AG04450 (cell line): Measurements from ENCODE around the gene ZBTB7C. TPM values are rescaled to one million over a fixed set of nuclear protein-coding genes. Genes with fewer than 3 reads are reported as not detected.

ENCODE experiments used
- CTCF ChIA-PET: fragments of 300-600, 350-600 bp; formaldehyde crosslinking; extraction: SDS; loops from one replicate; lab custom pipeline; 2022; ENCODE audit warnings: antibody characterized with exemption, inconsistent platforms; lab: Charles Lee
- POLR2A ChIA-PET: fragments of 350-600 bp; formaldehyde crosslinking; extraction: SDS; loops from one replicate; lab custom pipeline; 2021; ENCODE audit warnings: antibody characterized with exemption, inconsistent platforms; lab: Yijun Ruan, JAX
- DNase-seq: peaks from one replicate; pipeline ENCODE4 v3.0.0-alpha.2; 2011; ENCODE audit warnings: low read depth, low spot score
- H3K27ac ChIP-seq: one replicate; pipeline ENCODE4 v1.5.1; 2012; ENCODE audit warnings: low read depth, low read length, control low read depth
- H3K27me3 ChIP-seq: one replicate; pipeline ENCODE4 v1.6.0; 2012; ENCODE audit warnings: low read length; ENCODE audit not compliant: control insufficient read depth, insufficient read depth
- H3K4me3 ChIP-seq: 2 replicates; pipeline ENCODE4 v1.5.1; 2011; ENCODE audit warnings: mild to moderate bottlenecking, low read depth, low read length, control low read depth
- H3K9me3 ChIP-seq: 2 replicates; pipeline ENCODE4 v1.5.1; 2012; ENCODE audit warnings: low read length; ENCODE audit not compliant: control insufficient read depth, insufficient read depth
- polyA plus RNA-seq: library from polyadenylated mRNA; depleted of rRNA; stranded (reverse); fragments of >200 nt; gene quantifications from 2 replicates; pipeline ENCODE4 v1.2.3, GENCODE V29; 2011
- TF ChIP-seq, protein P1 (sequence below): IDR thresholded peaks from 2 replicates; pipeline ENCODE4 v1.5.1; 2011; ENCODE audit warnings: low read depth, low read length, control low read depth, inconsistent platforms

ZBTB7C gene
- polyA plus RNA-seq, 1 experiment, result not detected

DNA sequence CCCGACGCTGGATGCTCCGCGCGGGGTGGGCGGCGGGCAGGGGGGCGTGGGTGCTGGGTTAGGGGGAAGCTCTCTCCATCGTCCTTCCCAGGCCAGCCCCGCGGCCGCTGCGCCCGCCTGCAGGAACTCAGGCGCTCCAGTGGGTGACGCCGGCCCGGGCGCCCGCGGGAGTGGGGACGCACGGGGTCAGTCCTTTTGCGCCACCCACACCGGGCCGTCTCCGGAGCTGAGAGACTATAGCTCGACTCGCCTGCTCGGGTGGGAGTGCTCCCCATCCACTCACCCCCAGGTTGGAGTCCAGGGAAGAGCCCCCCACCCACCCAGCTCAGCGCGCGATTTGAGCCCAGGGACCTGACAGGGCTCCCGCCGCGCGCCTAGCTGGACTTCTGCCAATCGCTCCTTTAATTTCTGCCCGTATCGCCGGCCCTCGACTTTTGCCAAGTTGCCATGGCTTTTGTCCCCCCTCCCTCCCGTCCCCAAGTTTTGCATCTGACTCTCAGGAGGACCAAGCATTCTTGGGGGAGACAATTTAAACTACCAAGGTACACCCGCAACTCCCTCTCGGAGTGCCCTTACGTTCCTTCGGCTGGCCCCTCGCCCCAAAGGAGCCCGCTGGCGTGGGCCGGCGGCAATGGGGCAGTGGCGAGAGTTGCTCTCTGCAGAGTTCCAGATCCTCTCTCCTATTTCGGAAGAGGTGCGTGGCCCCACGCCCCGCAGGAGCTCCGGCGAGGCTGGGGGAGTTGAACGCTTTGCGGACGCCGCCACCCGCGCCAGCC is 272.9 kb downstream of the ZBTB7C start:
- ChIA-PET CTCF (no interaction called here), POLR2A (no interaction called here)
- H3K27me3 ChIP-seq, result peaks cover 51% of the 10 kb centered on the region
- TF ChIP-seq, protein P1, sequence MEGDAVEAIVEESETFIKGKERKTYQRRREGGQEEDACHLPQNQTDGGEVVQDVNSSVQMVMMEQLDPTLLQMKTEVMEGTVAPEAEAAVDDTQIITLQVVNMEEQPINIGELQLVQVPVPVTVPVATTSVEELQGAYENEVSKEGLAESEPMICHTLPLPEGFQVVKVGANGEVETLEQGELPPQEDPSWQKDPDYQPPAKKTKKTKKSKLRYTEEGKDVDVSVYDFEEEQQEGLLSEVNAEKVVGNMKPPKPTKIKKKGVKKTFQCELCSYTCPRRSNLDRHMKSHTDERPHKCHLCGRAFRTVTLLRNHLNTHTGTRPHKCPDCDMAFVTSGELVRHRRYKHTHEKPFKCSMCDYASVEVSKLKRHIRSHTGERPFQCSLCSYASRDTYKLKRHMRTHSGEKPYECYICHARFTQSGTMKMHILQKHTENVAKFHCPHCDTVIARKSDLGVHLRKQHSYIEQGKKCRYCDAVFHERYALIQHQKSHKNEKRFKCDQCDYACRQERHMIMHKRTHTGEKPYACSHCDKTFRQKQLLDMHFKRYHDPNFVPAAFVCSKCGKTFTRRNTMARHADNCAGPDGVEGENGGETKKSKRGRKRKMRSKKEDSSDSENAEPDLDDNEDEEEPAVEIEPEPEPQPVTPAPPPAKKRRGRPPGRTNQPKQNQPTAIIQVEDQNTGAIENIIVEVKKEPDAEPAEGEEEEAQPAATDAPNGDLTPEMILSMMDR, result no peak
- H3K9me3 ChIP-seq, result no peaks in the 10 kb centered on the region
- H3K27ac ChIP-seq, result no peak overlapping the region
- DNase-seq, result no peak
- no peak overlapping the region for H3K4me3 ChIP-seq

DNA sequence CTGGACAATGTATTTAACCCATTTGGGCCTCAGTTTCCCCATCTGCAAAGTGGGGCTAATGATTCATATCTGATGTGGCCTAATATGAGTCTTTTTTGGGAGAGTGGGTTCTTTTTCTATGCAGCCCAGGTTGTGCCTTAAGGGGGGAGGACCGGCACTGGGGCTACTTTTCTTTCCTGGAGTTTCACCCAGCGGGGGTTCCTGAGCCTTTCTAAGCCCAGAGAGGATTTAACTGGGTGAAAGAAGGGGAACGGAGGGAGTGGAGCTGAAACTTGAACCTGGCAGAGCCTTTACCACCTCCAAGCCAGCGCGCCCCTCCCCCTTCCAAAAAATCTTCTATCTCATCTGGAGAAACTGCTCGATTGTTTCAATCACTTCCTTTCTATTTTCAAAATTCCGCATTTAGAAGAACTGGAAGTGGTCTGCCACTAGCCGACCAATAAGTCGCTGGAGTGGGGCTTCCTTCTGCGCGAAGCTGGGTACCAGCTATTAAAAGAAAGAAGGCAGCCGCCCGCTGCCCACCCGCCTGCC is 273.7 kb downstream of the ZBTB7C start:
- H3K4me3 ChIP-seq, result no peak overlapping the region
- no peak overlapping the region for H3K27ac ChIP-seq
- H3K9me3 ChIP-seq, result no peaks in the 10 kb centered on the region
- ChIA-PET POLR2A (no interaction called here), CTCF (no interaction called here)
- TF ChIP-seq, protein P1, result no peak
- H3K27me3 ChIP-seq, result peaks cover 51% of the 10 kb centered on the region
- no peak for DNase-seq

GRCh38 chr18:48134609-48135008 is 274.6 kb downstream of the ZBTB7C start:
- TF ChIP-seq, protein P1, result no peak
- DNase-seq, result no peak
- Histone ChIP-seq H3K4me3 (no peak overlapping the region), H3K27ac (no peak overlapping the region), H3K9me3 (no peaks in the 10 kb centered on the region), H3K27me3 (peaks cover 56% of the 10 kb centered on the region)
- POLR2A ChIA-PET, result interaction anchor here (0.6 kb wide), 1 partner anchor 102 kb away, joined by 4 read pairs; no protein-coding TSS in a partner anchor
- CTCF ChIA-PET, result no interaction called here

DNA sequence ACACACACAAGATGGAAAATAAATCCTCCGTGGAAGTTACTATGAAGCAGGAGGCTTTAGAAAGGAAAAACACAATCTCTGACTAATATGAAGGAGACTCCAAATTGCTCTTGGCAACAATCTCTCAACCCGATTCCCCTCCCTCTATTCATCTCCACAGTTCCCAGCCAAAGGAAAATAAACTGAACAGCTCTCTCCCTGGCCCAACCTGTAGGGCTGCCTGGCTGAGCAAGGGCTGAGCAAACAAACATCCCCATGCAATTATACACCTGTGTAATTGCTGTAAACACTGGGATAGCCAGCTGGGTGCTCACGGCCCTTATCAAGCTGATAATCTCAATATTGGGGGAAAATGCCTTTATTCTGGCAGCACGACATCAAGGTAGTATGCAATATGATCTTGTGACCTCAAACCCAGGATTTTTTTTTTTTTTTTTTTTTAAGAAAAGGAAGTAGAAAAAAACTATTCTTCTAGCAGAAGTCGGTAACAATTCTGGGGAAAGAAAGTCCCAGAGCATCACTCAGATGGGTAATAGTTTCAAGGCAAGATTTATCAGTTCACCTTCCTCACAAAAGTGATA is 275.4 kb downstream of the ZBTB7C start:
- H3K27me3 ChIP-seq, result peaks cover 56% of the 10 kb centered on the region
- POLR2A ChIA-PET, result interaction anchor here (0.6 kb wide), 1 partner anchor 101 kb away, joined by 4 read pairs; no protein-coding TSS in a partner anchor
- no peak overlapping the region for H3K27ac ChIP-seq
- H3K9me3 ChIP-seq, result no peaks in the 10 kb centered on the region
- no peak overlapping the region for H3K4me3 ChIP-seq
- CTCF ChIA-PET, result no interaction called here
- no peak for DNase-seq
- TF ChIP-seq, protein P1, result no peak
